Endothelial cell of umbilical vein (primary cell): ENCODE measurements around the gene EDAR. TPM values are rescaled to one million over a fixed set of nuclear protein-coding genes. Genes with fewer than 3 reads are reported as not detected.

Experiments used
- BruUV-seq: library from RNA; stranded (reverse); fragments of 400-500 nt; replicated peaks from 2 replicates; lab custom pipeline; 2021; lab: Mats Ljungman, UMichigan
- CTCF ChIA-PET: fragments of 300-600, 350-600 bp; sonication (Branson Sonifier 250); formaldehyde crosslinking; loops from one replicate; lab custom pipeline; 2021; ENCODE audit warnings: antibody characterized with exemption, inconsistent platforms; lab: Charles Lee
- POLR2A ChIA-PET: fragments of 300-600, 350-600 bp; sonication (Branson Sonifier 250); formaldehyde crosslinking; loops from one replicate; lab custom pipeline; 2021; ENCODE audit warnings: antibody characterized with exemption, inconsistent platforms; lab: Charles Lee
- DNase-seq: peaks from one replicate; pipeline ENCODE4 v3.0.0-alpha.2; 2011; ENCODE audit warnings: low read depth, low spot score
- FAIRE-seq: peaks from 2 replicates; lab custom pipeline; 2011; peaks lifted over from hg19 to GRCh38; lab: Jason Lieb, UNC
- H2AFZ ChIP-seq: 2 replicates; pipeline ENCODE4 v1.6.0; 2012; ENCODE audit warnings: low read depth, low read length, control low read depth, inconsistent platforms
- H3K27ac ChIP-seq: 2 replicates; pipeline ENCODE4 v1.5.1; 2011; ENCODE audit warnings: low read depth, mild to moderate bottlenecking, control low read depth, low read length, moderate library complexity; ENCODE audit not compliant: insufficient read depth
- H3K27me3 ChIP-seq, 2 experiments: 2 replicates each; pipeline versions ENCODE4 v1.6.0 to v1.6.1; 2011; ENCODE audit warnings: low read length in 2 of 2, mixed read lengths in 1 of 2; ENCODE audit not compliant: control insufficient read depth in 2 of 2, insufficient read depth in 2 of 2
- H3K36me3 ChIP-seq, 2 experiments: 2 replicates in 1 of 2; 3 replicates in 1 of 2; pipeline ENCODE4 v1.5.1; 2011; ENCODE audit warnings: low read length in 2 of 2, mild to moderate bottlenecking in 1 of 2, moderate library complexity in 1 of 2; ENCODE audit not compliant: control insufficient read depth in 2 of 2, insufficient read depth in 2 of 2; ENCODE audit errors: extremely low read depth in 1 of 2
- H3K4me1 ChIP-seq: 3 replicates; pipeline ENCODE4 v1.5.1; 2011; ENCODE audit warnings: mild to moderate bottlenecking, low read length; ENCODE audit not compliant: control insufficient read depth, insufficient read depth; ENCODE audit errors: extremely low read depth
- H3K4me2 ChIP-seq: 2 replicates; pipeline ENCODE4 v1.6.1; 2011; ENCODE audit warnings: low read length, control low read depth, mixed read lengths; ENCODE audit not compliant: insufficient read depth
- H3K4me3 ChIP-seq, 3 experiments: fragments of 200-600 bp in 1 of 3; sonication (generic), shearing (Covaris generic) in 1 of 3; replicated peaks in 1 of 3; 2 replicates each; pipeline ENCODE4 v1.5.1; 2011 to 2016; ENCODE audit warnings: control low read depth in 3 of 3, low read length in 3 of 3, mild to moderate bottlenecking in 2 of 3, inconsistent platforms in 1 of 3, low read depth in 1 of 3, moderate library complexity in 1 of 3; ENCODE audit not compliant: insufficient read depth in 1 of 3
- H3K79me2 ChIP-seq: 2 replicates; pipeline ENCODE4 v1.6.0; 2012; ENCODE audit warnings: low read length, inconsistent platforms; ENCODE audit not compliant: control insufficient read depth, insufficient read depth
- H3K9ac ChIP-seq: replicated peaks from 2 replicates; pipeline ENCODE3; 2011; ENCODE audit warnings: low read length, control low read depth; ENCODE audit not compliant: insufficient read depth; ENCODE audit errors: extremely low read depth
- H3K9me1 ChIP-seq: replicated peaks from 3 replicates; pipeline ENCODE4 v1.6.0; 2011; ENCODE audit warnings: mild to moderate bottlenecking, low read length; ENCODE audit not compliant: control insufficient read depth, insufficient read depth; ENCODE audit errors: extremely low read depth
- H3K9me3 ChIP-seq: replicated peaks from 2 replicates; pipeline ENCODE4 v1.5.1; 2012; ENCODE audit warnings: low read length, inconsistent platforms; ENCODE audit not compliant: control insufficient read depth, insufficient read depth
- H4K20me1 ChIP-seq: replicated peaks from 2 replicates; pipeline ENCODE3; 2011; ENCODE audit warnings: mild to moderate bottlenecking, low read length; ENCODE audit not compliant: control insufficient read depth, insufficient read depth; ENCODE audit errors: extremely low read depth
- CTCF ChIP-seq, 2 donors: IDR thresholded peaks; 1 replicate in 1 of 2; 2 replicates in 1 of 2; pipeline ENCODE4 v1.5.1; 2011; ENCODE audit warnings: low read length in 2 of 2, mild to moderate bottlenecking in 2 of 2, moderate library complexity in 2 of 2, control low read depth in 1 of 2, inconsistent platforms in 1 of 2, low read depth in 1 of 2; ENCODE audit not compliant: insufficient read depth in 1 of 2; ENCODE audit errors: extremely low read depth in 1 of 2
- EZH2 ChIP-seq: IDR thresholded peaks from 2 replicates; pipeline ENCODE4 v1.6.1; 2012; ENCODE audit warnings: borderline replicate concordance, low read depth, mild to moderate bottlenecking, moderate library complexity, low read length, inconsistent platforms; ENCODE audit not compliant: severe bottlenecking
- FOS ChIP-seq: IDR thresholded peaks from 2 replicates; pipeline ENCODE4 v1.6.1; 2011; ENCODE audit warnings: mild to moderate bottlenecking, low read length, moderate library complexity, borderline replicate concordance; ENCODE audit not compliant: insufficient read depth
- GATA2 ChIP-seq: IDR thresholded peaks from 2 replicates; pipeline ENCODE4 v1.7.0; 2011; ENCODE audit warnings: low read depth, mild to moderate bottlenecking, moderate library complexity, mixed read lengths, low read length; ENCODE audit not compliant: insufficient read length, insufficient read depth
- JUN ChIP-seq: IDR thresholded peaks from 2 replicates; pipeline ENCODE4 v1.6.1; 2011; ENCODE audit warnings: borderline replicate concordance, low read depth; ENCODE audit not compliant: insufficient read length, insufficient read depth
- MAX ChIP-seq: IDR thresholded peaks from 2 replicates; pipeline ENCODE4 v1.6.1; 2011; ENCODE audit not compliant: insufficient read depth, insufficient read length
- MYC ChIP-seq: IDR thresholded peaks from one replicate; pipeline ENCODE4 v1.6.1; 2011; ENCODE audit warnings: mild to moderate bottlenecking, low read depth, low read length
- POLR2A ChIP-seq: IDR thresholded peaks from 2 replicates; pipeline ENCODE4 v1.6.1; 2012; ENCODE audit warnings: low read depth, mild to moderate bottlenecking, control low read depth, low read length
- POLR2AphosphoS5 ChIP-seq: IDR thresholded peaks from 2 replicates; pipeline ENCODE4 v1.6.1; 2012; ENCODE audit warnings: low read depth, mild to moderate bottlenecking, control low read depth, low read length, moderate library complexity; ENCODE audit not compliant: insufficient read depth
- dilution Hi-C: fragments of 300-500 bp; cut with MboI; formaldehyde crosslinking; loops from one replicate; pipeline ENCODE4 v1.15.0; 2019; ENCODE audit warnings: low sequenced_read_pairs; ENCODE audit not compliant: extremely low pct_ligation_motif_present
- intact Hi-C: fragments of 100-400 bp; cut with micrococcal nuclease; formaldehyde crosslinking; loops from one replicate; pipeline ENCODE4 v1.10.0; 2022
- polyA plus RNA-seq, 4 experiments: library from polyadenylated mRNA; depleted of rRNA in 3 of 4; stranded (reverse) in 3 of 4; unstranded in 1 of 4; fragments of >200 nt; gene quantifications; 2 replicates each; pipeline versions ENCODE4 v1.2.1 to v1.2.3, GENCODE V29; 2011 to 2012; ENCODE audit warnings: missing spikeins in 1 of 4
- total RNA-seq: library from RNA; stranded (reverse); gene quantifications from 2 replicates; pipeline ENCODE4 v1.2.3, GENCODE V29; 2021

EDAR gene
- total and polyA plus RNA-seq, 2 donors (not counting 3 experiments of a cell fraction or from before 2014, with no cell fraction given) = not detected

- no peak overlapping the region for H3K4me2 ChIP-seq
- H3K4me1 ChIP-seq = no peaks in the 10 kb centered on the region
- intact Hi-C loops = no loop called here
- no peak overlapping the region for H3K4me3 ChIP-seq
- FAIRE-seq = no peak
- H3K36me3 ChIP-seq = no peaks in the 10 kb centered on the region
- H2AFZ ChIP-seq = no peak overlapping the region
- dilution Hi-C loops = no loop called here
- H4K20me1 ChIP-seq = no peaks in the 10 kb centered on the region
- CTCF ChIA-PET = no interaction called here
- H3K9me3 ChIP-seq = no peaks in the 10 kb centered on the region
- POLR2A ChIA-PET = no interaction called here
- no TSS peak for BruUV-seq
- no peaks in the 10 kb centered on the region for H3K79me2 ChIP-seq
- no peak overlapping the region for H3K27ac ChIP-seq
- DNase-seq = no peak
- TF ChIP-seq POLR2A = no peak
- TF ChIP-seq MYC = no peak
- TF ChIP-seq CTCF (IDR thresholded peaks at IDR 0.05; ENCODE audit: extremely low read depth in 1 of 2, insufficient read depth in 1 of 2, low read depth in 1 of 2, low read length in 2 of 2) = no peak
- TF ChIP-seq POLR2AphosphoS5 = no peak
- TF ChIP-seq EZH2 = no peak
- TF ChIP-seq MAX = no peak
- TF ChIP-seq FOS = no peak
- TF ChIP-seq GATA2 = no peak
- no peak for TF ChIP-seq JUN
- H3K9ac ChIP-seq = no peak overlapping the region
- H3K27me3 ChIP-seq = peaks cover 0 to 2% of the 10 kb centered on the region in 2 experiments
- no peaks in the 10 kb centered on the region for H3K9me1 ChIP-seq
These were observed 16.7 kb upstream of the EDAR start for GRCh38 chr2:109005686-109006204.
